H1 (cell line): ENCODE measurements around the gene VHLL. TPM values are rescaled to one million over a fixed set of nuclear protein-coding genes. Genes with fewer than 3 reads are reported as not detected.

ENCODE experiments used
- CTCF ChIA-PET: fragments of 300-600 bp; sonication (Branson Sonifier 250); formaldehyde crosslinking; loops from one replicate; lab custom pipeline; 2021; ENCODE audit not compliant: partially characterized antibody; lab: Charles Lee
- POLR2A ChIA-PET: fragments of 300-600 bp; sonication (Branson Sonifier 250); formaldehyde crosslinking; loops from one replicate; lab custom pipeline; 2021; ENCODE audit warnings: inconsistent platforms; ENCODE audit not compliant: partially characterized antibody; lab: Charles Lee
- DNase-seq, 2 experiments: peaks; one replicate each; pipeline versions ENCODE4 v3.0.0 to v3.0.0-alpha.2; 2010 to 2022; ENCODE audit warnings: low spot score in 2 of 2, low read depth in 1 of 2, mixed read lengths in 1 of 2
- FAIRE-seq: peaks from 2 replicates; lab custom pipeline; 2011; peaks lifted over from hg19 to GRCh38; lab: Jason Lieb, UNC
- H2AFZ ChIP-seq: 2 replicates; pipeline ENCODE4 v1.8.1; 2012; ENCODE audit warnings: low read length, inconsistent platforms
- H2AK5ac ChIP-seq: 2 replicates; pipeline ENCODE4 v1.6.1; 2013; ENCODE audit warnings: low read depth, low read length
- H2BK120ac ChIP-seq: replicated peaks from 2 replicates; pipeline ENCODE3; 2013; ENCODE audit warnings: low read depth, low read length, inconsistent platforms
- H2BK12ac ChIP-seq: 2 replicates; pipeline ENCODE4 v1.6.1; 2013; ENCODE audit warnings: low read depth, low read length
- H2BK15ac ChIP-seq: 2 replicates; pipeline ENCODE4 v1.6.1; 2013; ENCODE audit warnings: low read length
- H2BK20ac ChIP-seq: 2 replicates; pipeline ENCODE4 v1.6.1; 2013; ENCODE audit warnings: low read length
- H2BK5ac ChIP-seq: 2 replicates; pipeline ENCODE4 v1.6.1; 2013; ENCODE audit warnings: low read depth, low read length
- H3K14ac ChIP-seq: 2 replicates; pipeline ENCODE4 v1.6.1; 2013; ENCODE audit warnings: inconsistent platforms; ENCODE audit not compliant: insufficient read length
- H3K18ac ChIP-seq: 2 replicates; pipeline ENCODE4 v1.6.1; 2013; ENCODE audit warnings: low read length; ENCODE audit errors: extremely low read depth
- H3K23ac ChIP-seq: 2 replicates; pipeline ENCODE4 v1.6.1; 2013; ENCODE audit warnings: inconsistent platforms; ENCODE audit not compliant: insufficient read length
- H3K23me2 ChIP-seq: 2 replicates; pipeline ENCODE4 v1.6.1; 2013; ENCODE audit warnings: low read depth, low read length
- H3K27ac ChIP-seq: 2 replicates; pipeline ENCODE4 v1.6.1; 2011; ENCODE audit warnings: low read depth, low read length, inconsistent platforms
- H3K27me3 ChIP-seq, 4 experiments: replicated peaks in 1 of 4; 1 replicate in 1 of 4; 2 replicates in 3 of 4; pipeline versions ENCODE4 v1.6.1 to v1.8.1; 2011 to 2013; ENCODE audit warnings: low read length in 3 of 4, mild to moderate bottlenecking in 3 of 4, inconsistent platforms in 2 of 4, mixed read lengths in 2 of 4, moderate library complexity in 1 of 4; ENCODE audit not compliant: control insufficient read depth in 3 of 4, insufficient read depth in 3 of 4; ENCODE audit errors: extremely low read depth in 1 of 4
- H3K36me3 ChIP-seq, 4 experiments: 2 replicates each; pipeline versions ENCODE4 v1.6.1 to v1.8.1; 2011 to 2013; ENCODE audit warnings: mild to moderate bottlenecking in 4 of 4, low read length in 3 of 4, moderate library complexity in 2 of 4, control low read depth in 1 of 4, inconsistent platforms in 1 of 4; ENCODE audit not compliant: insufficient read depth in 4 of 4, control insufficient read depth in 2 of 4
- H3K4ac ChIP-seq: replicated peaks from 2 replicates; pipeline ENCODE3; 2013; ENCODE audit warnings: low read length, low read depth, mixed read lengths, inconsistent platforms; ENCODE audit not compliant: insufficient read length
- H3K4me1 ChIP-seq, 4 experiments: replicated peaks in 1 of 4; 1 replicate in 1 of 4; 2 replicates in 3 of 4; pipeline versions ENCODE4 v1.6.1 to v1.8.1; 2011 to 2013; ENCODE audit warnings: low read length in 3 of 4, inconsistent platforms in 2 of 4, mixed read lengths in 1 of 4; ENCODE audit not compliant: insufficient read depth in 4 of 4, control insufficient read depth in 3 of 4
- H3K4me2 ChIP-seq, 2 experiments: 2 replicates each; pipeline versions ENCODE4 v1.6.1 to v1.8.1; 2011 to 2013; ENCODE audit warnings: low read depth in 2 of 2, low read length in 2 of 2, control low read depth in 1 of 2, inconsistent platforms in 1 of 2, mild to moderate bottlenecking in 1 of 2; ENCODE audit not compliant: insufficient read depth in 1 of 2
- H3K4me3 ChIP-seq, 4 experiments: fragments of 200-600, 300-600 bp in 1 of 4; sonication (generic), shearing (Covaris generic), sonication (Bioruptor Twin) in 1 of 4; 2 replicates each; pipeline versions ENCODE4 v1.5.1 to v1.8.1; 2011 to 2016; ENCODE audit warnings: low read length in 4 of 4, low read depth in 3 of 4, control low read depth in 2 of 4, inconsistent platforms in 2 of 4, mild to moderate bottlenecking in 2 of 4, mixed read lengths in 1 of 4, moderate library complexity in 1 of 4; ENCODE audit not compliant: insufficient read depth in 2 of 4; ENCODE audit errors: extremely low read depth in 1 of 4
- H3K56ac ChIP-seq: replicated peaks from 2 replicates; pipeline ENCODE3; 2013; ENCODE audit warnings: low read depth, mild to moderate bottlenecking, mixed read lengths, low read length, inconsistent platforms; ENCODE audit not compliant: insufficient read length
- H3K79me1 ChIP-seq: 2 replicates; pipeline ENCODE4 v1.6.1; 2013; ENCODE audit warnings: low read depth, low read length, control low read depth
- H3K79me2 ChIP-seq, 2 experiments: 2 replicates each; pipeline versions ENCODE4 v1.6.1 to v1.8.1; 2012 to 2013; ENCODE audit warnings: low read length in 2 of 2, mild to moderate bottlenecking in 2 of 2, inconsistent platforms in 1 of 2; ENCODE audit not compliant: insufficient read depth in 2 of 2, control insufficient read depth in 1 of 2
- H3K9ac ChIP-seq, 4 experiments: replicated peaks in 1 of 4; 1 replicate in 1 of 4; 2 replicates in 3 of 4; pipeline versions ENCODE4 v1.6.1 to v1.8.1; 2011 to 2013; ENCODE audit warnings: low read depth in 3 of 4, low read length in 3 of 4, control low read depth in 2 of 4, mild to moderate bottlenecking in 2 of 4, moderate library complexity in 2 of 4, inconsistent platforms in 1 of 4; ENCODE audit errors: extremely low read depth in 1 of 4
- H3K9me3 ChIP-seq, 2 experiments: 2 replicates each; pipeline versions ENCODE4 v1.6.1 to v1.8.1; 2012 to 2013; ENCODE audit warnings: mild to moderate bottlenecking in 2 of 2, moderate library complexity in 2 of 2, control low read depth in 1 of 2, inconsistent platforms in 1 of 2, low read depth in 1 of 2, low read length in 1 of 2, mixed read lengths in 1 of 2; ENCODE audit not compliant: insufficient read depth in 2 of 2
- H4K20me1 ChIP-seq, 2 experiments: replicated peaks in 1 of 2; 2 replicates each; pipeline versions ENCODE3 to v1.8.1; 2011 to 2013; ENCODE audit warnings: inconsistent platforms in 2 of 2, low read length in 2 of 2, mild to moderate bottlenecking in 1 of 2; ENCODE audit not compliant: insufficient read depth in 2 of 2, control insufficient read depth in 1 of 2
- H4K5ac ChIP-seq: 2 replicates; pipeline ENCODE4 v1.6.1; 2013; ENCODE audit warnings: low read length, low read depth, mixed read lengths, inconsistent platforms; ENCODE audit not compliant: insufficient read length
- H4K8ac ChIP-seq: 2 replicates; pipeline ENCODE4 v1.8.0; 2013; ENCODE audit warnings: mild to moderate bottlenecking, moderate library complexity, low read length, inconsistent platforms; ENCODE audit not compliant: insufficient read depth; ENCODE audit errors: extremely low read depth
- H4K91ac ChIP-seq: replicated peaks from 2 replicates; pipeline ENCODE3; 2013; ENCODE audit warnings: low read length, mixed read lengths, inconsistent platforms; ENCODE audit not compliant: insufficient read length
- ASH2L ChIP-seq: fragments of 200-600, 300-600 bp; sonication (generic); IDR thresholded peaks from one replicate; pipeline ENCODE4 v1.7.1; 2017; ENCODE audit warnings: low read length
- CBX5 ChIP-seq: fragments of 300-800, 300-1000 bp; sonication (generic); IDR thresholded peaks from 2 replicates; pipeline ENCODE4 v1.7.1; 2016; ENCODE audit warnings: antibody characterized with exemption, low read length, low read depth
- CEBPB ChIP-seq: IDR thresholded peaks from 2 replicates; pipeline ENCODE4 v1.6.1; 2012; ENCODE audit warnings: low read depth, low read length
- CHD2 ChIP-seq: IDR thresholded peaks from 2 replicates; pipeline ENCODE4 v1.6.1; 2012; ENCODE audit warnings: low read length, improper control_type of control experiment
- EP300 ChIP-seq, 2 experiments: IDR thresholded peaks; 1 replicate in 1 of 2; 2 replicates in 1 of 2; pipeline ENCODE4 v1.6.1; 2011 to 2012; ENCODE audit warnings: low read depth in 2 of 2, low read length in 2 of 2, mild to moderate bottlenecking in 2 of 2, borderline replicate concordance in 1 of 2, inconsistent platforms in 1 of 2, moderate library complexity in 1 of 2
- KDM1A ChIP-seq: fragments of 200-600, 300-600 bp; sonication (generic); IDR thresholded peaks from 2 replicates; pipeline ENCODE4 v1.7.1; 2016; ENCODE audit warnings: mild to moderate bottlenecking, low read length, borderline replicate concordance
- NRF1 ChIP-seq: IDR thresholded peaks from 2 replicates; pipeline ENCODE4 v1.6.1; 2011; ENCODE audit warnings: mild to moderate bottlenecking, low read depth, low read length, improper control_type of control experiment
- PHF8 ChIP-seq: fragments of 200-600 bp; sonication (generic); conservative IDR thresholded peaks from 2 replicates; pipeline ENCODE4 v1.7.1; 2012; ENCODE audit warnings: low read depth, mild to moderate bottlenecking, inconsistent platforms, low read length, moderate library complexity
- POU5F1 ChIP-seq: IDR thresholded peaks from 2 replicates; pipeline ENCODE4 v1.6.1; 2011; ENCODE audit warnings: low read depth, mild to moderate bottlenecking, low read length, moderate library complexity
- SIN3A ChIP-seq, 2 experiments: IDR thresholded peaks in 1 of 2; conservative IDR thresholded peaks in 1 of 2; 2 replicates each; pipeline ENCODE4 v1.6.1; 2011 to 2012; ENCODE audit warnings: low read length in 2 of 2, improper control_type of control experiment in 1 of 2, low read depth in 1 of 2, mild to moderate bottlenecking in 1 of 2
- YY1 ChIP-seq: IDR thresholded peaks from 2 replicates; pipeline ENCODE4 v1.6.1; 2011; ENCODE audit warnings: low read depth, mild to moderate bottlenecking, low read length
- ZNF274 ChIP-seq: IDR thresholded peaks from 2 replicates; pipeline ENCODE4 v1.7.0; 2012; ENCODE audit warnings: low read length, borderline replicate concordance; ENCODE audit errors: extremely low read depth
- WGBS, 2 experiments: shearing (Covaris generic) in 1 of 2; methylation state at CpG; one replicate each; pipeline versions ENCODE4 v1.1.6 to v1.1.7; 2013 to 2015; ENCODE audit warnings: low lambda C conversion rate in 2 of 2, mixed read lengths in 2 of 2, inconsistent platforms in 1 of 2, low coverage in 1 of 2, missing lambda C conversion rate in 1 of 2; ENCODE audit not compliant: insufficient replicate concordance in 2 of 2, insufficient coverage in 1 of 2, insufficient read length in 1 of 2; ENCODE audit errors: extremely low coverage in 1 of 2, missing lambda C conversion rate in 1 of 2; 5-methylcytosine and 5-hydroxymethylcytosine counted together
- polyA plus RNA-seq, 7 experiments: library from polyadenylated mRNA; depleted of rRNA in 3 of 7; stranded (reverse) in 5 of 7; unstranded in 2 of 7; fragments of >200 nt in 5 of 7; fragments of 200-250 nt in 2 of 7; gene quantifications; 1 replicate in 5 of 7; 2 replicates in 1 of 7; 4 replicates in 1 of 7; pipeline versions ENCODE4 v1.2.1 to v1.2.3, GENCODE V29; 2011 to 2013; ENCODE audit warnings: missing spikeins in 2 of 7, mixed read lengths in 2 of 7
- total RNA-seq: library from RNA; stranded (reverse); fragmentation: NEBNext Ultra II Directional; extraction: Animal tissue kit (Norgen Biotek cat#: 25700); gene quantifications from 2 replicates; pipeline ENCODE4 v1.2.1, GENCODE V29; 2021
- TF ChIP-seq, protein P1 (sequence below): IDR thresholded peaks from 2 replicates; pipeline ENCODE4 v1.6.1; 2011; ENCODE audit warnings: low read length, improper control_type of control experiment

Gene VHLL
- total and polyA plus RNA-seq, 2 of the 8 experiments (the other 6 are each of a cell fraction or from before 2014, with no cell fraction given) = not detected

- Histone ChIP-seq H3K36me3 (peaks cover 43 to 87% (median 65%) of the 10 kb centered on the region in 4 experiments), H4K20me1 (peaks cover 0 to 1% of the 10 kb centered on the region in 2 experiments), H2BK20ac (no peak overlapping the region), H4K8ac (no peak overlapping the region), H3K23ac (no peak overlapping the region), H3K9ac (no peak overlapping the region), H2AFZ (no peak overlapping the region), H2AK5ac (no peak overlapping the region), H2BK120ac (no peak overlapping the region), H3K9me3 (no peaks in the 10 kb centered on the region), H3K27ac (no peak overlapping the region), H3K79me2 (no peaks in the 10 kb centered on the region), H3K18ac (no peak overlapping the region), H3K56ac (no peak overlapping the region), H3K14ac (no peak overlapping the region), H3K4ac (no peak overlapping the region), H3K79me1 (no peaks in the 10 kb centered on the region; the same call in 1 of the 2 replicates), H2BK12ac (no peak overlapping the region), H2BK5ac (no peak overlapping the region), H2BK15ac (no peak overlapping the region), H3K4me1 (no peaks in the 10 kb centered on the region; a peak in 4 of 7 replicates), H3K4me2 (no peak overlapping the region), H4K5ac (no peak overlapping the region), H3K27me3 (no peaks in the 10 kb centered on the region), H3K23me2 (no peaks in the 10 kb centered on the region), H3K4me3 (no peak overlapping the region), H4K91ac (no peak overlapping the region)
- 93% methylated on average over 3 of the region's 3 CpGs; no CpG with 5 or more reads in 1 of the 2 experiments for WGBS, 2 experiments
- DNase-seq (no peak), FAIRE-seq (no peak)
- POLR2A ChIA-PET = interaction anchor here (1.0 to 4.5 kb wide), 4 partner anchors 8 to 93 kb away, joined by 3 to 30 read pairs (median 4); no protein-coding TSS in a partner anchor
- CTCF ChIA-PET = interaction anchor here (0.8 to 47.2 kb wide), 5 partner anchors 32 to 153 kb away, joined by 3 to 1265 read pairs (median 4); partner anchors contain the start of gene SEMA4A
- TF ChIP-seq ASH2L (no peak), YY1 (no peak), EP300 (IDR thresholded peaks at IDR 0.05; ENCODE audit: borderline replicate concordance in 1 of 2, low read depth in 2 of 2, low read length in 2 of 2) (no peak), CBX5 (no peak), CEBPB (no peak), CHD2 (no peak), POU5F1 (no peak), ZNF274 (no peak), KDM1A (no peak), PHF8 (no peak), SIN3A (conservative IDR thresholded peaks at IDR 0.05 in 1 of 2, IDR thresholded peaks at IDR 0.05 in 1 of 2; ENCODE audit: low read depth in 1 of 2, low read length in 2 of 2) (no peak), NRF1 (no peak)
- TF ChIP-seq, protein P1, sequence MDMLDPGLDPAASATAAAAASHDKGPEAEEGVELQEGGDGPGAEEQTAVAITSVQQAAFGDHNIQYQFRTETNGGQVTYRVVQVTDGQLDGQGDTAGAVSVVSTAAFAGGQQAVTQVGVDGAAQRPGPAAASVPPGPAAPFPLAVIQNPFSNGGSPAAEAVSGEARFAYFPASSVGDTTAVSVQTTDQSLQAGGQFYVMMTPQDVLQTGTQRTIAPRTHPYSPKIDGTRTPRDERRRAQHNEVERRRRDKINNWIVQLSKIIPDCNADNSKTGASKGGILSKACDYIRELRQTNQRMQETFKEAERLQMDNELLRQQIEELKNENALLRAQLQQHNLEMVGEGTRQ = no peak
Observed at GRCh38 chr1:156253634-156254033, 45.5 kb downstream of the VHLL start.
